Stimulated activated CD8-positive, alpha-beta memory T cell treated with anti-CD3 and anti-CD28 coated beads, Interleukin-7, amount 100 ng/mL, for 48 hours (primary cell): ENCODE data around the gene RNF5.
A peak's percentile ranks its signal among the peaks of the same experiment; 100 is the strongest.
"Not testable (repeated sequence)": the region's sequence is repeated elsewhere in the genome, so short reads cannot be mapped to it uniquely, and the experiment has no call there.

Experiments
- DNase-seq, 2 donors: peaks; one replicate each; pipeline ENCODE4 v3.0.0-alpha.2; 2020; ENCODE audit warnings: low read depth in 1 of 2; ENCODE audit errors: extremely low read depth in 1 of 2

The RNF5 gene

DNA sequence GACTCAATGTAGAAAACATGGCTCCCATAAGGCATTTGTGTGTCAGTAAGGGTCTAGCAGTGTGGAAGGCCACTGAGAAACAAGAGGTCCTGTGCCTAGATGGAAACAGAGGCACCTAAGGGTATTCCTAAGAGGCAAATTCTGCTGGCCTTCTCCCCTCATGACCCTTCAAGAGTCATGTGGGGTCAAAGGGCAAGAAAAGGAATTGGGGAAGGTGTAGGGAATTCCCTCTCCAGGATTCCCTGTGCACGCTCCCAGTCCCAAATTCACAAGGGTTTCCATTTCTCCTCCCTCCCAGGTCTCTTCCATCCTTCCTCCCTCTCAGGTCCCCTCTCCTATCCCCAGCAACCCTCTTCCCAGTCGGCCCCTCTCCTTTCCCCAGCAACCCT, 2.9 kb upstream of the RNF5 start:
- DNase-seq: no peak

GRCh38 chr6:32175711-32176475, 2.3 kb upstream of the RNF5 start, which contains the start of gene AGPAT1:
AGPAT1 (minus strand) TSS chr6:32176084; CDS start chr6:32171496, 4,588 bp downstream.
- DNase-seq: peak; percentile 89 to 95

- DNase-seq: no peak
These were observed 1.6 kb upstream of the RNF5 start for GRCh38 chr6:32176476-32177182.

DNA sequence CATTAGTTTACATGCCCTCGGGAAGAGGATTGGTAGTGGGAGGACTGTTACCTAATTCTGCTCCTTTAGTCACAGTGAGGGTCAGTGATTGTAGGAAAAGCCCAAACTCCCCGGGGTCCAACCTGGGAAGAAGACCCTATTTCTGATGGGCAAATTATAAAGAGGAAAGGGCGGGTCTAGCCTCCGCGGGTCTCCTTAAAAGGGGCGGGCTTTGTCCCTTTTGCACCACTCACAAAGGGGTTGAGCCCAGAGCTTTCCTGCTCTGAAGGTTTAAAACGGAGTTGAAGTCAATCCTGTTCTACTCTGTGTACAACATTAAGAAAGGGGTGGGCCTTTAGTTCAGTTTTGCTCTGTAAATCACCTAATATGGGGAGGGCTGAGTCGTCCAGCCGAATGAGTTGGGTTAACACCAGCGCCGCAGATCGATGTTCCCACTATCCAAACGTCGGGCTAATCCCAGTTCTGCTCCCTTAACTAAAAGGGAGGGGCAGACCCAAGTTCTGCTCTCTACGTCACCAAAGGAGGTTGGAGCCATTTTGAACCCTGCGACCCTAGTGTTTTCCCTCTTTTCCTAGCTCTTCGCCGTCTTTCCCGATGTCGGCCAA, 920 bp upstream of the RNF5 start:
- DNase-seq: peak in 1 of 2 donors; percentile 34

- no peak for DNase-seq
These were observed 589 bp downstream of the RNF5 start for GRCh38 chr6:32178547-32179440.

DNA sequence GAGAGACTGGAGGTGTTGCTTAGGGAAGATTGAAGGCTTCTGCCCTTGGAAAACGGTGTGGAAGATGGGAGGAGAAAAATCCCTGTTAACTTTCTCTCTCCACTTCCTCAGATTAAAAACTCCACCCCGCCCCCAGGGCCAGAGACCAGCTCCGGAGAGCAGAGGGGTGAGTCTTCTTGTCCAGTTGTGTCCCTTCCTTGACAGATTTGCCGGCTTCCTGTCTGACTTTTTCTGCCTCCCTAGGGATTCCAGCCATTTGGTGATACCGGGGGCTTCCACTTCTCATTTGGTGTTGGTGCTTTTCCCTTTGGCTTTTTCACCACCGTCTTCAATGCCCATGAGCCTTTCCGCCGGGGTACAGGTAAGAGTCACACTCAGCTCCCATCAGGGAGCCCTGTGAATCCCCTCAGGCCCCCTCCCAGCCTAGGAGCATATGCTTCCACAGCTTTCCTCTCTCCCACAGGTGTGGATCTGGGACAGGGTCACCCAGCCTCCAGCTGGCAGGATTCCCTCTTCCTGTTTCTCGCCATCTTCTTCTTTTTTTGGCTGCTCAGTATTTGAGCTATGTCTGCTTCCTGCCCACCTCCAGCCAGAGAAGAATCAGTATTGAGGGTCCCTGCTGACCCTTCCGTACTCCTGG, 1.7 kb downstream of the RNF5 start:
- DNase-seq: no peak

GRCh38 chr6:32181148-32181702, 3.0 kb downstream of the RNF5 start:
- DNase-seq: no peak

- no peak for DNase-seq
These were observed 3.8 kb downstream of the RNF5 start for GRCh38 chr6:32181915-32182529.

GRCh38 chr6:32182555-32182981, 4.4 kb downstream of the RNF5 start:
- no peak for DNase-seq

GRCh38 chr6:32183030-32183429, 4.8 kb downstream of the RNF5 start:
- no peak for DNase-seq

GRCh38 chr6:32183483-32184083, 5.4 kb downstream of the RNF5 start:
- no peak for DNase-seq

- DNase-seq: no peak
These were observed 6.0 kb downstream of the RNF5 start, which contains the start of gene AGER for GRCh38 chr6:32184084-32184640. AGER (minus strand) TSS chr6:32184253; CDS start chr6:32184222, 31 bp downstream.

- peak in 1 of 2 donors; percentile 63 for DNase-seq
These were observed 7.5 kb downstream of the RNF5 start for GRCh38 chr6:32185681-32186131.

DNA sequence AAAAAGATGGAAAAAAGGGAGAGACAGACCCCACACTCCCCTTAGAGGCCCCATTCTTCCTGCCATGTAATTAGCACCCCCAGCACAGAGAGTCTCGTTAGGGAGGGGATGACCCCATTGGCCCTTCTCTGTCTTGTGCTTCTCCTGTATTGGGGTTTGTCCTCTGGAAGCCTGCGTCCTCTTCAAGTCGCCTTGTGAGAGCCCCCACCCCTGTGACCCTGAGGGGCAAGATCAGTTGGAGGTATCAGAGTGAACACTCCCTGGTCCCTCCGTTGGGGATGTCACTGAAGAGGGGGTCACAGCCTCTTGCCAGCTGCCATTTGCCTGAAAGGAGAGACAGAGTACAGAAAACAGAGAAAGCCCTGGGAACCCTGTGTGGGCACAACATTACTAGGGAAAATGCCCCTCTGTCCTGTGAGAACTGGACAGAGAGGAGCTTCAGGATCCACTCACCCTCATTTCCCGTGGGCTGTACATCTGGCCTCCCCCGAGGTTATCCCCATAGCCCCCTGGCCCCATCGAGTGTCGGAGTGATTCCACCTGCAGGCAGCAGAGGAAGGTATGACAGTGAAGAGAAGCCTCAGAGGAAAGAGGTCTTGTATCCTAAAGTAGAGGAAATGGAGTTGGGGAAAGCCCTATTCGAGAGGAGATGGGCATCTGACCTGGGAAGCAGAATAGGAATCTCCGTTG, 8.1 kb downstream of the RNF5 start:
- DNase-seq: not testable (repeated sequence)

DNA sequence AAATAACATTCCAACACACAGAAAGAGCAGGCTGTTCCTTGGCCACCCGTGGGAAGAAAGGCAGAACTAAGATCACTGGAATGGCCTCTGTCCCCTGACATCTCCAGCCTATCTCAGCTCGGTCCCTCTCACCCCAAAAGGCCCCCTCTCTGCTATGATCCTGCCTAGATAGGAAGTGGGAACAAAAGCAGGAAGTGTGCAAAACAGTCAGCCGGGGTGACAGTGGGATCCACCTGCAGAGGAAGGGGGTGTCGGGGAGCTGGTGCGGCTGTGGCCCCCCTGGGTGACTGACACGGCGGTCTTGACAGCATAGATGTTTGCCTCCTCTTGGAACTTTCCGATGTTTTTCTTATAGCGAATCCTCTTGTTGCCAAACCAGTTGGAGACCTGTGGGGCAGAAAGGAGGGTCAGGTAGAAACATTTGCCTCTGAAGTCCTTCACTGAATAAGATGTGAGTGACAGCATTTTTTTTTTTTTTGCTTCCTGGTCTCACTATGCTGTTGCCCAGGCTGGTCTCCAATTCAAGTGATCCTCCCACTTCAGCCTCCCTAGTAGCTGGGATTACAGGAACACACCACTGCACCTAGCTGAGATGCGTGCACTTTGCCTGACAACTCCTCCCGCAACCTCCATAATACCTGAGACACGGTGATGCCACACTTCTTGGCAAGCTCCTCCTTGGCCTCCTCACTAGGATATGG, 9.0 kb downstream of the RNF5 start:
- DNase-seq: no peak

GRCh38 chr6:32187725-32188380, 9.6 kb downstream of the RNF5 start:
- DNase-seq: not testable (repeated sequence)
